Brain microvascular endothelial cell (primary cell): ENCODE measurements around the gene CPAMD8.
A peak's percentile ranks its signal among the peaks of the same experiment; 100 is the strongest.

Source experiments
- DNase-seq: peaks from one replicate; pipeline ENCODE4 v3.0.0-alpha.2; 2020
- H3K27ac ChIP-seq: fragments of 250-450 bp; sonication (Bioruptor Pico); 2 replicates; pipeline ENCODE4 v1.5.1; 2020; ENCODE audit warnings: mild to moderate bottlenecking, moderate library complexity
- H3K27me3 ChIP-seq: fragments of 250-450 bp; sonication (Bioruptor Pico); replicated peaks from 2 replicates; pipeline ENCODE4 v1.5.1; 2020; ENCODE audit warnings: mild to moderate bottlenecking
- H3K36me3 ChIP-seq: fragments of 250-450 bp; sonication (Bioruptor Pico); replicated peaks from 2 replicates; pipeline ENCODE4 v1.5.1; 2020; ENCODE audit warnings: mild to moderate bottlenecking
- H3K4me3 ChIP-seq: 2 replicates; pipeline ENCODE4 v1.5.1; 2011; ENCODE audit warnings: low read depth, mild to moderate bottlenecking, control low read depth, low read length, moderate library complexity
- in situ Hi-C: cut with HindIII; loops from 2 replicates; pipeline ENCODE4 v1.10.0; 2017; ENCODE audit warnings: low sequenced_read_pairs, low pct_ligation_motif_present
- TF ChIP-seq, protein P1 (sequence below): IDR thresholded peaks from 2 replicates; pipeline ENCODE4 v1.5.1; 2011; ENCODE audit warnings: low read depth, mild to moderate bottlenecking, moderate library complexity, low read length, control low read depth, inconsistent platforms; ENCODE audit errors: missing control alignments

The CPAMD8 gene

DNA sequence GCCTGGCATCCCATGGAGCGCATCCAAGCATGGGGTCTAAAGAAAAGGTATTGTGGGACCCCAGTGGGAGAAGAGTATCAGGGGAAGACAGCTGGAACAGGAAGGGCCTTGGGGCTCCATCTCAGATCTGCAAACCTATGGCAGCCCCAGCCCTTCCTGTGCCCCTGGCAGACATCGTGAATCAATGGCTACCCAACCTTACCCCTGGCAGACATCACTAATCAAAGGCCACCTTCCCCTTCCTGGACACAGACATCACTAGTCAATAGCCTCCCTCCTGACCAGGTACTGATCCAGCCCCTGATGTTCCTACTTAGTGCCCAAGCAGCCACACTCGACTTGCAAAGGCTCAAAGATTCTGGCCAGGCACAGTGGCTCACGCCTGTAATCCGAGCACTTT, 122.0 kb downstream of the CPAMD8 start:
- in situ Hi-C loops = no loop called here
- DNase-seq = no peak
- TF ChIP-seq, protein P1, sequence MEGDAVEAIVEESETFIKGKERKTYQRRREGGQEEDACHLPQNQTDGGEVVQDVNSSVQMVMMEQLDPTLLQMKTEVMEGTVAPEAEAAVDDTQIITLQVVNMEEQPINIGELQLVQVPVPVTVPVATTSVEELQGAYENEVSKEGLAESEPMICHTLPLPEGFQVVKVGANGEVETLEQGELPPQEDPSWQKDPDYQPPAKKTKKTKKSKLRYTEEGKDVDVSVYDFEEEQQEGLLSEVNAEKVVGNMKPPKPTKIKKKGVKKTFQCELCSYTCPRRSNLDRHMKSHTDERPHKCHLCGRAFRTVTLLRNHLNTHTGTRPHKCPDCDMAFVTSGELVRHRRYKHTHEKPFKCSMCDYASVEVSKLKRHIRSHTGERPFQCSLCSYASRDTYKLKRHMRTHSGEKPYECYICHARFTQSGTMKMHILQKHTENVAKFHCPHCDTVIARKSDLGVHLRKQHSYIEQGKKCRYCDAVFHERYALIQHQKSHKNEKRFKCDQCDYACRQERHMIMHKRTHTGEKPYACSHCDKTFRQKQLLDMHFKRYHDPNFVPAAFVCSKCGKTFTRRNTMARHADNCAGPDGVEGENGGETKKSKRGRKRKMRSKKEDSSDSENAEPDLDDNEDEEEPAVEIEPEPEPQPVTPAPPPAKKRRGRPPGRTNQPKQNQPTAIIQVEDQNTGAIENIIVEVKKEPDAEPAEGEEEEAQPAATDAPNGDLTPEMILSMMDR = no peak
- Histone ChIP-seq H3K4me3 (no peak overlapping the region), H3K27ac (no peak overlapping the region), H3K27me3 (no peaks in the 10 kb centered on the region), H3K36me3 (no peaks in the 10 kb centered on the region)

DNA sequence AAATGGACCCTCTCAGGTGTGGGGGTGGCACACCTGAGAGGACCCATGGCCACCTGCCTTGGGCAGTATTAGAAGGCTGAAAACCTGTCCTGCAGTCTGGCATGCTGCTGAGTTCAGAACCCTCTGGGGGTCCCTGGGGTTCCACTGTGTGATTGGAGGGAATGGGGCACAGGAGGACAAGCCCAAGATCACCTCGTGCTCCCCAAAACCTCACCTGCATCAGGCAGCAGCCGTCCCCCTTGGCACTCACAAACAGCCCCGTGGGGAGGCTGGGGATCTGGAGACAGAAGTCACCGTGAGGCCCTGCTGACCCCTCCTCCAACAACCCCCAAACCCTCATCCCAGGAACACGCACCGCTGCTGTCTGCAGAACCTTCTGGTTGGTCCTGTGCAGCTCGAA, 123.3 kb downstream of the CPAMD8 start:
- in situ Hi-C loops = no loop called here
- TF ChIP-seq, protein P1 = no peak
- H3K27ac ChIP-seq = no peak overlapping the region
- H3K27me3 ChIP-seq = no peaks in the 10 kb centered on the region
- H3K4me3 ChIP-seq = no peak overlapping the region
- DNase-seq = no peak
- no peaks in the 10 kb centered on the region for H3K36me3 ChIP-seq

DNA sequence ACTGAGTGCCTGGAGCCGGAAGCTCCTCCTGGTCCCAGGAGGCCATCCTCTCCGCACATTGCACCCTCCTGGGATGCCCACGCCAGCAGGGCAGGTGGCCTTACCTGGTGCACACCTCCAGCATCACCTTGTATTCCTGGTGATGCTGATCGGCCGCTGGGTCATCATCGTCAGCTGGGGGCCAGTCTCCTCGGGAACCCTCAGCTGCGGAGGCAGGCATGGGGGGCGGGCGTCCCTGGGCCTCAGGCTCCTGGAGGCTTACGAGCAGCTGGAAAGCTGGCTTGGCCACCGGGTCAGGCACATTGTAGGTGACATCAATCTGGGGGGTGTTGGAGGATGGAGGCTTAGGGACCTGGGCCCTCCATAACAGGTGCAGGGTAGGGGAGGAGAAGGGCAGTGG, 124.1 kb downstream of the CPAMD8 start:
- DNase-seq = no peak
- no peaks in the 10 kb centered on the region for H3K36me3 ChIP-seq
- H3K27me3 ChIP-seq = no peaks in the 10 kb centered on the region
- in situ Hi-C loops = no loop called here
- H3K4me3 ChIP-seq = no peak overlapping the region
- H3K27ac ChIP-seq = no peak overlapping the region
- TF ChIP-seq, protein P1 = no peak

DNA sequence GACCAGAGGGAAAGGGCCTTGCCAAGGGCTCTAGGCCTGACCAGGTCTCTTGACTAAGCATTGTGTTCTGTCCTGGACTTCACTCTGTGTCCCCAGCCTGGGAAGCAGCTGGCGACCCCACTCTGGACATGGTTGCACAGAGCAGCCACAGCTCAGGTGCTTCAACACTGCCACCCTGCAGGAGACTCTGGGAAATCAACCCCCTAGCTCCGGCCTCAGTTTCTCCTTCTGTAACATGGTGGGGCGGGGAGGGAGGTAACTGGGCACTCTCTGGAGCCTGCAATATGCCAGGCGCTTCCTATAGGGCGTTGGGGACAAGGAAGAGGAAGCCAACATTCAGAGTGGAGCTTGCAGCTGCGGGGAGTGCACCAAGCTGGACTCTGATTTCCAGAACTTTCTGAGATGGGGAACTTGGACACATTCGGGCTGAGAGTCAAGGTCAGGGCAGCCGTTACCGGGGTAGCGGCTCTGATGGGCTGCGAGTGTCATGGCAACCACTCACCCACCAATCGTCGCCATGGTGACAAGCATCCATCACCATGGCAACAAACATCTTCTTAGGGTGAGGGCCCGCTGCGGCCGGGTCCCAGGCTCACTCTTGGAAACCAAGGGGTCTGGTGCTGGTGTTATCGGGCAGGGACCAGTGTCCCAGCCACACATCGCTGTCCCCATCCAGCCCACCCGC, 125.0 kb downstream of the CPAMD8 start:
- TF ChIP-seq, protein P1 = no peak
- H3K27me3 ChIP-seq = no peaks in the 10 kb centered on the region
- no peak for DNase-seq
- no peak overlapping the region for H3K4me3 ChIP-seq
- no peak overlapping the region for H3K27ac ChIP-seq
- in situ Hi-C loops = no loop called here
- H3K36me3 ChIP-seq = no peaks in the 10 kb centered on the region

DNA sequence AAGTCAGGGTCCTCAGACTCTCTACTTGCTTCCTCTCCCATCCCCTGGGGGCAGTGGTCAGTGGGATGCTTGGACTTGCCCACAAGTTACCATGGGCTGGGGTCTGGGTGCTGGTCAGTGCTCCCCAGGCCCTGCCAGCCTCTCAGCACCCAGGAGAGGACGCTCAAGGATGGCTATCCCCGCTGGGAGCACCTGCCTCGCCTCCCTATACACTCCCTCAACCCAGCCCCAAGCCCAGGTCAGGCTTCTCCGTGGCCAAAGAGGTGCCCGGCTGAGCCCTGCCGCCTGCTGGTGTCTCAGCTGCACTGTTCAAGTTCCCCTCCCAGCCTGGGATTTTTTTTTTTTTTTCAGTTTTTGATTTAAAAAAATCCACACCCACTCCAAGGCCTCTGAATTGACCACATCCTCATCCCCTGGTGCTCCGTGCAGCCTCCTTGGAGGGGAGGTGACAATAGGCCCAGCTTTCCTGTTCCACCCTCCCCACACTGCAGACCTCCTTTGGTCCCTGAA, 127.0 kb downstream of the CPAMD8 start:
- no peak overlapping the region for H3K4me3 ChIP-seq
- TF ChIP-seq, protein P1 = peak; percentile 77
- no peaks in the 10 kb centered on the region for H3K36me3 ChIP-seq
- in situ Hi-C loops = no loop called here
- peak; percentile 14 for DNase-seq
- no peaks in the 10 kb centered on the region for H3K27me3 ChIP-seq
- H3K27ac ChIP-seq = no peak overlapping the region
